ENCODE measurements around the gene ADCY2. TPM values are rescaled to one million over a fixed set of nuclear protein-coding genes. Genes with fewer than 3 reads are reported as not detected.

ADCY2 gene
- total RNA-seq, 2 donors from 2014 or later: 5.2 to 17.7 TPM

DNA sequence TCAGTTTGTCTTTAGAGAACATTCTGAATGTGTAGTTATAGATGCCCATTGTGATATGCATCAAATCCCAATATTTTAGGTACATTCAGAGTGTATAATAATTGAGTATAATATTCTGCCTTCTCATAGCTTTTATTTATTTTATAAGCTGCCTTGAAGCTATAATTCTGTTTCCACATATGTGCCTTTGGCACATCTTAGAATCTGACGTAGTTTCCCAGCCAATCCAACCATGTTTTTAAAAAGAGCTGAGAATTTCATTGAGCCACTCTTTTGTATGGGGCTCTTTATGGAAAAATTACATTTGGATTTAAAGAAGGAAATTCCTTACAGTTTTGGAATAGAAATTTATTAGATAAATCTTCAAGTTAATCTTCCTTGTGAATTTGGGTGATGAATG is 65.4 kb downstream of the ADCY2 start:
- Histone ChIP-seq H3K4me1 (replicated peaks) (no peaks in the 10 kb centered on the region), H3K4me3 (no peak overlapping the region), H3K36me3 (no peaks in the 10 kb centered on the region), H3K9me3 (no peaks in the 10 kb centered on the region), H3K27ac (no peak overlapping the region), H3K27me3 (replicated peaks; ENCODE audit: insufficient read depth) (no peaks in the 10 kb centered on the region)
- TF ChIP-seq CTCF (IDR thresholded peaks at IDR 0.05) (no peak), POLR2A (IDR thresholded peaks at IDR 0.05) (no peak), POLR2AphosphoS5 (IDR thresholded peaks at IDR 0.05) (no peak)
- intact Hi-C loops (cut with DNase I): no loop called here
- no peak for DNase-seq (ENCODE audit: low spot score)
- WGBS: 52% methylated on average over 1 of the region's 1 CpG

- intact Hi-C loops (cut with DNase I): no loop called here
- Histone ChIP-seq H3K36me3 (no peaks in the 10 kb centered on the region), H3K4me1 (replicated peaks) (no peaks in the 10 kb centered on the region), H3K9me3 (no peaks in the 10 kb centered on the region), H3K27me3 (replicated peaks; ENCODE audit: insufficient read depth) (no peaks in the 10 kb centered on the region), H3K27ac (no peak overlapping the region), H3K4me3 (no peak overlapping the region)
- TF ChIP-seq POLR2AphosphoS5 (IDR thresholded peaks at IDR 0.05): no peak
- TF ChIP-seq CTCF (IDR thresholded peaks at IDR 0.05): no peak
- TF ChIP-seq POLR2A (IDR thresholded peaks at IDR 0.05): no peak
- no peak for DNase-seq (ENCODE audit: low spot score)
- 71% methylated on average over 1 of the region's 1 CpG for WGBS
Observed at GRCh38 chr5:7462758-7463157, 66.8 kb downstream of the ADCY2 start.

GRCh38 chr5:7464182-7464581 is 68.2 kb downstream of the ADCY2 start:
- TF ChIP-seq POLR2AphosphoS5 (IDR thresholded peaks at IDR 0.05) (no peak), POLR2A (IDR thresholded peaks at IDR 0.05) (no peak), CTCF (IDR thresholded peaks at IDR 0.05) (no peak)
- no peaks in the 10 kb centered on the region for H3K9me3 ChIP-seq
- no peak overlapping the region for H3K4me3 ChIP-seq
- intact Hi-C loops (cut with DNase I): no loop called here
- no peaks in the 10 kb centered on the region for H3K4me1 ChIP-seq (replicated peaks)
- no peaks in the 10 kb centered on the region for H3K27me3 ChIP-seq (replicated peaks; ENCODE audit: insufficient read depth)
- no peak overlapping the region for H3K27ac ChIP-seq
- WGBS: 97% methylated on average over 3 of the region's 3 CpGs
- no peak for DNase-seq (ENCODE audit: low spot score)
- H3K36me3 ChIP-seq: no peaks in the 10 kb centered on the region

GRCh38 chr5:7467179-7467578 is 71.2 kb downstream of the ADCY2 start:
- H3K36me3 ChIP-seq: no peaks in the 10 kb centered on the region
- no peak overlapping the region for H3K27ac ChIP-seq
- DNase-seq (ENCODE audit: low spot score): no peak
- intact Hi-C loops (cut with DNase I): no loop called here
- H3K4me3 ChIP-seq: no peak overlapping the region
- no peaks in the 10 kb centered on the region for H3K9me3 ChIP-seq
- WGBS: 88% methylated on average over 7 of the region's 7 CpGs
- H3K4me1 ChIP-seq (replicated peaks): no peaks in the 10 kb centered on the region
- no peaks in the 10 kb centered on the region for H3K27me3 ChIP-seq (replicated peaks; ENCODE audit: insufficient read depth)
- TF ChIP-seq CTCF (IDR thresholded peaks at IDR 0.05): no peak
- no peak for TF ChIP-seq POLR2AphosphoS5 (IDR thresholded peaks at IDR 0.05)
- TF ChIP-seq POLR2A (IDR thresholded peaks at IDR 0.05): no peak

DNA sequence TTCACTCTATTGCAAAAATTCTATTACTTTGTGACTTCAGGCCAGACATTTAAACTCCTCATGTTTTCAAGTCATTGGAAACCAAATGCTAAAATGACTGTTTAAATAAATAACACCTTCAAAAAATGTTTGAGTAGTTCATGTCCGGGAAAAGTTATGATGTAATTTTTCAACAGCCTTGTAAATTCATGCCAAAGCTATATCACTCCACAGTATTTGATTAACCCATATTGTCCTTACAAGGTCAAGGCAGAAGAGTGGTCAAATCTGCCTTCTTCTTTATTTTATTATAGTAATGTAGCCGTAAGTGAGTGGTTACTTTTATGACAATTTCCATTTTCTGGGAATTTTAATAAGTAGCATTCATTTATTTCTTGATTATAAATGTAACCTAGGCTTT is 72.8 kb downstream of the ADCY2 start:
- Histone ChIP-seq H3K27ac (no peak overlapping the region), H3K4me3 (no peak overlapping the region), H3K9me3 (no peaks in the 10 kb centered on the region), H3K36me3 (no peaks in the 10 kb centered on the region), H3K4me1 (replicated peaks) (no peaks in the 10 kb centered on the region), H3K27me3 (replicated peaks; ENCODE audit: insufficient read depth) (no peaks in the 10 kb centered on the region)
- TF ChIP-seq CTCF (IDR thresholded peaks at IDR 0.05): no peak
- no peak for TF ChIP-seq POLR2AphosphoS5 (IDR thresholded peaks at IDR 0.05)
- TF ChIP-seq POLR2A (IDR thresholded peaks at IDR 0.05): no peak
- WGBS: 72% methylated on average over 2 of the region's 2 CpGs
- intact Hi-C loops (cut with DNase I): no loop called here
- no peak for DNase-seq (ENCODE audit: low spot score)

All from prostate gland (tissue), 2 donors.